ENCODE results near the gene KCNQ1. TPM values are rescaled to one million over a fixed set of nuclear protein-coding genes. Genes with fewer than 3 reads are reported as not detected.
A peak's percentile ranks its signal among the peaks of the same experiment; 100 is the strongest.

The KCNQ1 gene
- total RNA-seq, 1 donor, result 1.1 TPM

DNA sequence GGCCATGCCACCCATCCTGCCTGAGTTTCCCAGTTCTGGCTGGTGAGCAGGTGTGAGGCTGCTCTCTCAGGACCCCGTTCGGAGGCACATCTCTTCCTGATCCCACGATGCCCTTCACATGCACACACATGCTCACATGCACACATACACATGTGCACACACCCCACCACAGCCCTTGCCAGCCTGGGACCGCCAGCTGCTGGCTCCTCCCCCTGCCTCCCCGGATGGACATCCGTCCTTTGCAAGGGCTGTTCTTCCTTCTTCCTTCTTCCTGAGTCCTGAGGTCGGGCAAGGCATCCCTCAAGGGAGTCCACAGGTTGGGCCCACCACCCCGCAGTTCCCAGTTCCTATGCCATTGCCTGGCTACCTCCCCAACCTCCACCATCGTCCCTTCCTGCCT is 451.2 kb downstream of the KCNQ1 start:
- no peak for DNase-seq (ENCODE audit: low read depth in 2 of 3, low spot score in 2 of 3)

DNA sequence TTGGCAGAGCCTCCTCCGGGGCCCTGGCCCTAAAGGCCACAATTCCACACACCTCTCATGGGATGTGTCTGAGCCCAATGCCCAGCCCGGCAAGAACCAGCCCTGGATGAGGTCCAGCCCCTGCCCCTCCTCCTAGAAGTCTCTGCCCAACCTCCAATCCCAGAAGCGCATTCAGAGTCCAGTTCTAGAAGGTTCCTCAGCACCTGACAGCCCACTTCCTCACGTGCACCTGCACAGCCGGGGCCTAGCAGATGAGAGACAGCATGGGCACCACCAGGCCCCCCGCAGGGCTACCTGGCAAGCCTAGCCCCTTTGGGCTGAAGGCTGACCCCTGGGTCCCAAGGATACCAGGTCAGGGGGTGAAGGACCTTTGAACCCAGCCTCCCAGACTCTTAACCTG is 452.2 kb downstream of the KCNQ1 start:
- no peak for DNase-seq (ENCODE audit: low read depth in 2 of 3, low spot score in 2 of 3)

DNA sequence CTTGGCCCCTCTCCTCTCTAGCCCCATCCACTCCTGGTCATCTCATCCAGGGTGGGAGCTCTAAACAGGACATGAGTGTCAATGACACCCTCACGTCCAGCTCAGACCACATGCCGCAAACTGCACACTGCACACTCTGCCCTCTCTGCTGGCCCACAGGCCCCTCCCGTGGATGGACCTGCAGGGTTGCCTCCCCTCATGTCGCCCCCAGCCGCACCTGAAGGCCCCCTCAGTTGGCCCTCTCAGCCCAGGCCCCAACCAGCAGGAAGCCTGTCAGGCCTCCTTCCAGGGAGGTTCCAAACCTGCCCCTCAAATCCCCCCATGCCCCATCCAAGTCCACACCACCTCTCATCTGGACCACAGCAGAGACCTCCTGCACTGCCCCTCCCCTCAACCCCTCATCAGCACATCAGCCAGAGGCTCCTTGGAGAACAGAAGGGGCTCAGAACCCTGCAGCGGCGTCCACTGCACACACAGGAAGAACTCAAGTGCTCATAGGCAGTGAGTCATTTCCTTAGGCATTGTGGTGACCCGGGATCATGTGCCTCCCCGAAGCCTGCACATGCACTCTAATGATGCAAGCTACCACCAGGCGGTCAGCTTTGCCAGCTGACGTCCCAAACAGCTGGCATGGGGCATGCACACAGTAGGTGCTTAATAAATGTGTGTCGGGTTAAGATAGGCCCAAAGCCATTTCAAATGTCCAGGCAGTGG is 453.7 kb downstream of the KCNQ1 start:
- peak in 2 of 3 donors; percentile 86 to 90 for DNase-seq (ENCODE audit: low read depth in 2 of 3, low spot score in 2 of 3)

Small RNAs within 50 kb of the gene (small RNA-seq; reads per million reads assigned to genes)
- not detected for gene AC013791.1
- not detected for gene COX6CP18
- not detected for gene RF01947
- not detected for gene RF01948
- not detected for gene RF01950

Other genes starting within 250 kb of the KCNQ1 start
- gene ASCL2, start 174.4 kb upstream of the KCNQ1 start, total RNA-seq, result 6.7 TPM
- 56.3 TPM for gene C11orf21, start 143.1 kb upstream of the KCNQ1 start, total RNA-seq
- gene TSPAN32, start 143.0 kb upstream of the KCNQ1 start, total RNA-seq, result 92.6 TPM
- gene CD81, start 67.7 kb upstream of the KCNQ1 start, total RNA-seq, result 294 TPM
- gene TSSC4, start 44.3 kb upstream of the KCNQ1 start, total RNA-seq, result 96.9 TPM
- gene TRPM5, start 494 bp upstream of the KCNQ1 start, total RNA-seq, result not detected